ENCODE measurements around the gene MYEOV. TPM values are rescaled to one million over a fixed set of nuclear protein-coding genes. Genes with fewer than 3 reads are reported as not detected.

Gene MYEOV
- total RNA-seq, 1 donor from 2014 or later: 8.6 TPM

DNA sequence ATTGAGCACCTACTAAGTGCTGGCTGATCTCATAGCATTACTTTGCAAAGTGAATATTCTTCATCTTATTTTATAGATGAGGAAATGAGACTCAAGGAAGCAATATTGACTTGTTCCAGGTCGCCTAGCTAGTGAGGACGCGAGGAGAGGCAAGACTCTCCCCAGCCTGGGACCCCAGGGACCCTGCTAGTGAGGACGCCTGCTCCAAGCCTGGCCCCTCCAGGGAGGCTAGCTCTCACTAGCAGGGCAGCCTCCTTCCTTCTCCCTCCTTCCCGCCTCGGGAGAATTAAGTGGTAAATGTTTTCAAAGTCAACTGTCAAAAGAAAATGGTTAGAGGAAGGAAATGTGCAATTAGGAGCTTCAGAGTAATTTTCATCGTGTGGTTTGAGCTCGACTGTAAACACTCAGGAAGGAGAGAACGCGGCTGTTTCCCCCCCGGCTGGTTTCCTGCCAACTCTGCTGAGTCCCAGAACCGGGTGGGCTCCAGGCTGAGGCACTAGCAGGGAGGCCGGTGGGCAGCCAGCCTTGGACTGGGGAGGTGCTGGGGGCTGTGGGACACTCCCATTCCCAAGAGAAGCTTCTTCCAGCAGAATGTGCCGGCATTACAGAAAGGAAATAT, 17.9 kb downstream of the MYEOV start:
- no peak overlapping the region for H3K4me3 ChIP-seq (ENCODE audit: low read depth, low read length)
- DNase-seq (ENCODE audit: low read depth): no peak
- TF ChIP-seq, protein P1, sequence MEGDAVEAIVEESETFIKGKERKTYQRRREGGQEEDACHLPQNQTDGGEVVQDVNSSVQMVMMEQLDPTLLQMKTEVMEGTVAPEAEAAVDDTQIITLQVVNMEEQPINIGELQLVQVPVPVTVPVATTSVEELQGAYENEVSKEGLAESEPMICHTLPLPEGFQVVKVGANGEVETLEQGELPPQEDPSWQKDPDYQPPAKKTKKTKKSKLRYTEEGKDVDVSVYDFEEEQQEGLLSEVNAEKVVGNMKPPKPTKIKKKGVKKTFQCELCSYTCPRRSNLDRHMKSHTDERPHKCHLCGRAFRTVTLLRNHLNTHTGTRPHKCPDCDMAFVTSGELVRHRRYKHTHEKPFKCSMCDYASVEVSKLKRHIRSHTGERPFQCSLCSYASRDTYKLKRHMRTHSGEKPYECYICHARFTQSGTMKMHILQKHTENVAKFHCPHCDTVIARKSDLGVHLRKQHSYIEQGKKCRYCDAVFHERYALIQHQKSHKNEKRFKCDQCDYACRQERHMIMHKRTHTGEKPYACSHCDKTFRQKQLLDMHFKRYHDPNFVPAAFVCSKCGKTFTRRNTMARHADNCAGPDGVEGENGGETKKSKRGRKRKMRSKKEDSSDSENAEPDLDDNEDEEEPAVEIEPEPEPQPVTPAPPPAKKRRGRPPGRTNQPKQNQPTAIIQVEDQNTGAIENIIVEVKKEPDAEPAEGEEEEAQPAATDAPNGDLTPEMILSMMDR (conservative IDR thresholded peaks at IDR 0.05; ENCODE audit: low read depth, low read length): no peak

DNA sequence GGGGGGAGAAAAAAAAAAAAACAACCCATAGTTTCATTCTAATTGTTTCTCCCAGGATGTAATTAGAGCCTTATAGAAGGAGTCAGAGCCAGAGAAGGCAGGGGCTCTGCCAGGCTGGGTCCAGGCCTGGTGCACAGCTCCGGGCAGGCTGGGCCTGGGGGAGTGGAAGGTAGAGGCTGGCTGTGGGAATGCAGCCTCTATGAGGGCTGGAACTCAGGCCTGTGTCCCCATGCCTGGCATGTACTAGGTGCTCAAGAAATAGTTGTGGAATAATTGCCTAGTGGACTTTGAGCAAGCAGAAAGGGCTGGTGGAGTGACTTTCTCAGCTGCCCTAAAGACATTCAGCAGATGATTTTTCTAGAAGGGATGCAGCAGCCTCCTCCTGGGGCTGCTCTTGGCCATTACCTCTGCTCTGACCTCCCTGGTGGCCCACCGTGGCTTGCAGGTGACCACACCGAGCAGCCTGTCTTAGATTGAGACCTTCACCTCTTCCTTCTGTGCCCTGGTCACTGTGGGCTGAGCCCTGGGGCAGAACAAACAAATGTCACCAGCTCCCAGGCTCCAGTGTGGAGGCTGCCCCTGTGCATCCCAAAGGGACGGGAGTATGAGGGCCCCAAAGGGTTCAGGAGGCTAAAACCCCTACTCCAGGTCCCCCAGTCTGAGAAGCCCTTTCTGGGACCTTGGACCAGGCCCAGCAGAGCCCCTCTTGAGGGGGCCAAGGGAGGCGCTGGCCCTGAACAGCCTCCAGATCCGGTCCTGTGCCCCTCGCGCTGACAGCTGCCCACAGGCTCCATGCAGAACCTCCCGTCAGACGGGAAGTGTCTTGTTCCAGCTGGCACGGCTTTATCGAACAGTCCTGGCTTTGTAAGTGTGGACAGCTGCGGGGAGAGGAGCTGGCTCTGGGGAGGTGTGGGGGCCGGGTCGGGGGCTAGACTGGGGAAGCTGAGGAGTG, 18.8 kb downstream of the MYEOV start:
- no peak overlapping the region for H3K4me3 ChIP-seq (ENCODE audit: low read depth, low read length)
- DNase-seq (ENCODE audit: low read depth): no peak
- TF ChIP-seq, protein P1 (conservative IDR thresholded peaks at IDR 0.05; ENCODE audit: low read depth, low read length): no peak

DNA sequence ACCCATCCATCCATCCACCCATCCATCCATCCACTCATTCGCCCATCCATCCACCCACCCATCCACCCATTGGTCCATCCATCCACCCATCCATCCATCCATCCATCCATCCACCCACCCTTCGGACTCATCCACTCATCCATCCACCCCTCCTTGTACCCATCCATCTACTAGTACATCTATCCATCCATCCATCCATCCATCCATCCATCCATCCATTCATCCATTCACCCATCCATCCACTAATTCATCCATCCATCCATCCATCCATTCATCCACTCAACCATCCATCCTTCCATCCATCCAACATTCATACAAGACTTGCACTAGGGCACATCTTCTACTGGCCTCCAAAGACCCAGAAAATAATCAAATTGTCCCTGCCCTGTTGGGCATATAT, 20.0 kb downstream of the MYEOV start:
- no peak overlapping the region for H3K4me3 ChIP-seq (ENCODE audit: low read depth, low read length)
- no peak for DNase-seq (ENCODE audit: low read depth)
- TF ChIP-seq, protein P1 (conservative IDR thresholded peaks at IDR 0.05; ENCODE audit: low read depth, low read length): no peak

DNA sequence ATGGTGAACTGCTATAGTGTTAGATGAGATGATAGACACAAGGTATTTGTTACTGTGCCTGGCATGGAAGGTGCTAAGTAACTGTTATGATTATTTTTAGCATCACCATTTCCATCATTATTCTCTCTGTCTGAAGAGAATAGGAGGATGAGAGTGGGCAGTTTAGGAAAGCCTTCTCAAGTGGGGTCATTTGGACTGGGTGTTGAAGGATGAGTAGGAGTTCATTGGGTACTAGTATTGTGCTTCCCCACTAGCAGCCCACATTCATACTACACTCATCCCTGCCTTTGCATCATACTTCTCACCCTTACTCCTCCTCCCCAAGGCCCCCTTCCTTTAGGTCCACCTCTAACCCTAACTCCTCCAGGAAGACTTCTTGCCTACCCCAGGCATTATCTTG, 20.6 kb downstream of the MYEOV start:
- DNase-seq (ENCODE audit: low read depth): no peak
- H3K4me3 ChIP-seq (ENCODE audit: low read depth, low read length): no peak overlapping the region
- TF ChIP-seq, protein P1 (conservative IDR thresholded peaks at IDR 0.05; ENCODE audit: low read depth, low read length): no peak

DNA sequence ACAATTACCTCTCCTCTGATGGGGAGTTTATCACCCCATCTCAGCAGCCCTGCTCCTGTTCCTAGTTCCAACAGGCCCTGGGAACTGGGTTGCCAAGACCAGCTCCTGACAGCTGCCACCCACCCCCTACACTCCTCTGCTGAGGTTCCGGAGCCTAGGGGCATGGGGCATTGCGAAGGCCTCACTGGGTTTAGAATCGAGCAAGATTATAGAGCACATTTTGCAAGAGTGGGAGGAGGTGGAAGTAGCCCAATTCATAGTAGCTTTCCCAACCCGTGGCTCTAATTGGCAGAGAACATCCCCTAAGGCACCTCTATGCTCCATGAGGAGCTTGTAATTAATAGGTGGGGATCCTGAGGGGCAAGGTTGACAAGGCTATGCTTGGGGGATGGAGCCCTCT, 23.0 kb downstream of the MYEOV start:
- TF ChIP-seq, protein P1 (conservative IDR thresholded peaks at IDR 0.05; ENCODE audit: low read depth, low read length): no peak
- no peak overlapping the region for H3K4me3 ChIP-seq (ENCODE audit: low read depth, low read length)
- DNase-seq (ENCODE audit: low read depth): no peak

DNA sequence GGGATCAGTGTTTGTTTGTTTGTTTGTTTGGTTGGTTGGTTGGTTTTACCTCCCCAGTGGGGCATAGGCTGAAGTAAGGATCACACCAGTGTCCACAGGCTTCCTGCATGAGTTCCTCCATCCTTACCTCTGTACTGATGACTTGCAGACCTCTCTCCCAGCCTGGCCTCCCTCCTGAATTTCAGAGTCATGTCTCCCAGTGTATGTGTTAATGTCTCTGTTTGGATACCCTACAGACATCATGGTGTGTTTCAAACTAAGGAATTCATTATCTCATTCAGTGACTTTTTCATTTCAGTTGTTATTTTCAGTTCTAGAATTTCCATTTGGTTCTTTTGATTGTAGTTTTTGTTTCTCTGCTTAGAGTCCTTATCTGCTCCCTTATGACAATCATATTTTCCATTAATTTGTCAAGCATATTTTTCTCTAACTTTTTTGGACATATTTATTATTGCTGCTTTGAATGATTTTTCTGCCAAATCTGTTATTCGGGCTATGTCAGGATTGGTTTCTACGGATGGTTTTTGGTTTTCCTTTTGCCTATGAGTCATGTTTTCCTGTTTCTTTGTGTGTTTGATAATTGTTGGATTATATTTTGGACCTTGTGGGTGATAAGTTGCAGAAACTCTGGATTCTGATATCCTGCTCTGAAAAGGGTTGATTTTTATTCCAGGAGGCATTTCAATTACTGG, 23.6 kb downstream of the MYEOV start:
- no peak for DNase-seq (ENCODE audit: low read depth)
- TF ChIP-seq, protein P1 (conservative IDR thresholded peaks at IDR 0.05; ENCODE audit: low read depth, low read length): no peak
- H3K4me3 ChIP-seq (ENCODE audit: low read depth, low read length): no peak overlapping the region
